ENCODE results near the gene ALDH1L1.

The ALDH1L1 gene

DNA sequence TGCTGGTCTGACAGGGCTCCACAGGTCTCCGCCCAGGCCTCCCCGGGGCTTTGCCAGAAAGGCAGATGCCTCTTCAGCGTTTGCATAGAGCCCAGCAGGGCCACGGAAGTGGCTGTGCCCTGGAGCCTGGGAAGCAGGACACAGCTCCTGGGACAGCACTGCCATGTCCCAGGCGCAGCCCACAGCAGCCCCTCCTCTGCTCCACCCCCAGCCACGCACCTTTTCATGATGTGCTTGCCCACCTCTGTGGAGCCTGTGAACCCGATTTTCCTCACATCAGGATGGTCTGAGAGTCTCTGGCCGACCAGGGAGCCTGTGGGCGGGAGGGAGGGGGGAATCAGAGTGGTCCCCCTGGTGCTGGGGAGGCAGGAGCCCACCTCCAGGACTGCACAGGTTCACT is 62.6 kb downstream of the ALDH1L1 start:
- no peak for DNase-seq

GRCh38 chr3:126117212-126117611 is 63.2 kb downstream of the ALDH1L1 start:
- DNase-seq: no peak

- no peak for DNase-seq
Measured at GRCh38 chr3:126116526-126116925, 63.9 kb downstream of the ALDH1L1 start.

- DNase-seq: no peak
Measured at GRCh38 chr3:126114443-126115386, 65.7 kb downstream of the ALDH1L1 start.

DNA sequence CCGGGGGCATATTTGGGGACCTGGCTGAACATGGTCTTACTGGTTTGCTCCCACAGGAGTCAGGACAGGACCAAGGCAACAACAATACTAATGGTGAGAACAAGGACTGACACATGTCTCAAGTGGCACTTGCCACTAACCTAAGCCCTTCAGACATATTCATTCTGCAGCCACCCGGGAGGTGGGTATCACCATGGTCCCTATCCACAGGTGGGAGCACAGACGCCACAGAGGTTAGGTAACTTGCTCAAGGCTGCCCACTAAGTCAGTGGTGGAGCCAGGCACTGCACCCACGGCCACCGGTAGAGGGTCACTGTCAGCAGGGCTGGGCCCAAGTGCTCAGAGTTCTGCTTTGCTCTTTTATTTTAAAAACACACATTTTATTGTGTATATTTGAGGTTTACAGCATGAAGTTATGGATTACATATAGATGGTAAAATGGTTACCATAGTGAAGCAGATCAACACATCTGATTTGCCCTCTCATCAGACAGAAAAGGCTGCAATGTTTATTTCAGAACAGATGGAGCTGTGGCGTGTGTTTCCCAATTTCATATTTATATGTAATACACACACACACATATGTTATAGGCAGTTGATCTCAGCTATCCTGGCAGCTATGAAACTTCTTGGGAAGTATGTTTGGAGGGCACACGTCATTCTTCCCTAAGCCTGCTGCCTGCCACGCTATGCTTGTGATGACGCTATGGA is 66.5 kb downstream of the ALDH1L1 start:
- DNase-seq: no peak

- no peak for DNase-seq
Measured at GRCh38 chr3:126113238-126113555, 67.2 kb downstream of the ALDH1L1 start.

DNA sequence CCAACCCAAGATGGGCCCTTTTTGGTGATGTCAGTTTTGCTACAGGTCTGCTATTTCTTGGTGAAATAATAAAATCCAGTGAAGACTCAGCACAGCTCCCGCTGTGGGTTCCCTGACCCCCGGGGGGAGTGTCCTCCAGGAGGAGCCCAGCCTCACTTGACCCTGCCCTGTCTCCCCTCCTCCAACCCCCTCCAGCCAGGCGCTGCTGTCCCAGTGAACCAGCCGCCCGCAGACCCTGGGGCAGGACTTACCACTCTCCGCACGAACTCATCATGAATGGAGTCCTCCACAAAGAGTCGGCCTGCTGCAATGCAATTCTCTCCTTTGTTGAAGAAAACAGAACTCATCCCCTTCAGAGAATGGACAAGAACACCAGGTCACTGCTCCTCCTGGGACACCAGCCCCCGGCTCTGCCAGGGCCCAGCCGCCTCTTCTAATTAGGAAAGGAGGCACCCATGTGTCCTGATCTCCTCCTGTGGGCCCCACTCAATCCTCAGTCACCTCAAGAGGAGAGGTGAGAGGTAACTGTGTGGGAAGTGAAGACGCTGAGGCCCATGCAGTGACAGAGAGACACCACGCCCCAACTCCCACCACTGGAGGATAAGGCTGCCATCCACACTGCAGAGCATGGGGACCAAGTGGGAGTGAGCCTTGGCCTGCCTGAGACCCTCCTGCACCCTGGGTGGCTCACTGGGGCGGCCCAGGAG is 67.7 kb downstream of the ALDH1L1 start:
- no peak for DNase-seq

DNA sequence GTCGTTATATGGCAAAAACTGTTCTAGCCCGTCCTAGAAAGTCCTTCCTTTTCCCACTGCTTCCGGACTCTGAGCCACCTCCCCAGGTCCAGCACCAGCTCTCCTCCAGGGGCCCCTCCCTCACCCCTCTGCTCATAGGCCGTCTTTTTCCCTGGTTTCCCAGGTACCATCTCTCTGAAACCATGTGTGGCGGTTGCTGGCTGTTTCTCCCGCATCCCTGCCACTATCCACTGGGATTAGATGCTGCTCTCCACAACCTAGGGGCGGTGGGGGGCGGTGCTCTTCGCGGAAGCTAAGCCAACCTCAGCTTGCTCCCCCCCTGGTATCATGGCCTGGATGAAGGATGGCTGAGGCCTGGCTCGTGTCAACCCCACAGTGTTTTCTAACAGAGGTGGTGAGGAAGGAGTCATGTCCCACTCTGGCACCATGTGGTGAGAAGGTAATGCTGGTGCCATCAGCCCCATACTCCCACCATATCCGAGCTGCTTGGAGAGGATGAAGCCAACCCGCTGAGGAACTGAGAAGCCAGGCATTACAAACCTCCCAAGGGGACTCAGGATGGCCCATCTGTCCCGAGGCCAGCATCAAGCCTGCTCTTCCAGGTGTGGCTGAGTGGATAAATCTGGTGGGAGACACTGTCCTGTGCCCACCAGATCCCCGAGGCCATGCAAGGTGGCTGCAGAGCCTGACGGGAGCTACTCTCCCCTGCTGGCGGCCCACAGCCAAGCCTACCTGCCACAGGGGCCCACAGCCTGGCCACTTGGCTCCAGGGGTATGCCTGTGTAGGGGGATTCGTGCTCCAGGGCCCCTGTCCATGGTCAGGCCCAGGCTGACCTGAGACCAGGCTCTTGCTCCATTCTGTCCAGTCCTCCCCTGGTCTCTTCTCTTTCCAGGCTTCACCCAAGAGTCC is 68.6 kb downstream of the ALDH1L1 start:
- DNase-seq: no peak

GRCh38 chr3:126111126-126111551 is 69.2 kb downstream of the ALDH1L1 start:
- DNase-seq: no peak

- DNase-seq: no peak
Measured at GRCh38 chr3:126110431-126111125, 69.8 kb downstream of the ALDH1L1 start.

DNA sequence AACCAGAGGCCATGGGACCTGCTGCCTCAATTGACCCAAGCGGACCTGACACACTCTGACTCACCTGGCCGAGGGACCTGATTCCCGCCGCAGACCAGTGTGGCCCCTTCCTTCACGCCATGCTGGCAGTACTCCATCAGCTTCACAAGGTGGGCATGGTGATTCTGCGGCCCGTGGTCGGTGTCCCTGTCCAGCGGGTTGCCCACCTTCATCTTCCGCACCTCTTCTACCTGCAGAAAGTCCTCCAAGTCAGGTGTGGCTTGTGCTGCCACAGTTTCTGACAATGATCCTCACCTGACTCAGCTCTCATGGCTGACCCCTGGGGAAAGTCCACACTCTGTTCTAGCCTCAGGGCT is 70.5 kb downstream of the ALDH1L1 start:
- no peak for DNase-seq

DNA sequence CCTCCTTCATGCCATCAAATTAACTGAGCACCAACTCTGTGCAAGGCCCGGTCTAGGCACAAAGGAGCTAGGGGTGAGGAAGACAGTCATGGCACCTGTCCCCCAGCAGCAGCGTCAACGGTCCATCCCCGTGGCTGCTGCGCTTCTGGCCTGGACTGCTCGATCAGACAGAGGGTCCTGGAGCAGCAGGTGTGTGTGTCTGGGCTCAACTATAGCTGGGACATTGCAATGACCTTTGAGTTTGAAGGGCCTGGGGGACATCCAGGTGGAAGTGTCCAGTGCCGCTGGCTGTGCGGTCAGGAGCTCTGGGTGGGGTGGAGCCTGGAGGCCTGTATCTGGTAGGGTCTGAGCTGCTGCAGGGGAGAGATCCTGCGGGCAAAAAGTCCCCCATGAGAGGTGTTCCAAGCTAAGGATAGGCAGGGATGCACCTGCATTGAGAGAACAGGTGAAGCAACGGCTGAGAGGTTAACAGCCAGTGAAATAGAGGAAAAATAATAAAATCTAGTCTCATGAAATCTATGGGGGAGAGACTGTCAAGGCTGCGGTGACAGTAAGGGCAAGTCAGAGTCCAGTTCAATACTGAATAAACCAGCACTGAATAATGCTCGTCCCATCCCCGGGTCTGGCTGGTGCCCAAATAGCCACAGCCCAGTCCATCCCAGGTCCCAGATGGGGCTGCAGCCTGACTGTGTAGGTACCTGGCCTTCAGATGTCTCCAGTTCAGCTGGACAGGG is 71.1 kb downstream of the ALDH1L1 start:
- DNase-seq: no peak

- no peak for DNase-seq
Measured at GRCh38 chr3:126108676-126109050, 71.7 kb downstream of the ALDH1L1 start.

DNA sequence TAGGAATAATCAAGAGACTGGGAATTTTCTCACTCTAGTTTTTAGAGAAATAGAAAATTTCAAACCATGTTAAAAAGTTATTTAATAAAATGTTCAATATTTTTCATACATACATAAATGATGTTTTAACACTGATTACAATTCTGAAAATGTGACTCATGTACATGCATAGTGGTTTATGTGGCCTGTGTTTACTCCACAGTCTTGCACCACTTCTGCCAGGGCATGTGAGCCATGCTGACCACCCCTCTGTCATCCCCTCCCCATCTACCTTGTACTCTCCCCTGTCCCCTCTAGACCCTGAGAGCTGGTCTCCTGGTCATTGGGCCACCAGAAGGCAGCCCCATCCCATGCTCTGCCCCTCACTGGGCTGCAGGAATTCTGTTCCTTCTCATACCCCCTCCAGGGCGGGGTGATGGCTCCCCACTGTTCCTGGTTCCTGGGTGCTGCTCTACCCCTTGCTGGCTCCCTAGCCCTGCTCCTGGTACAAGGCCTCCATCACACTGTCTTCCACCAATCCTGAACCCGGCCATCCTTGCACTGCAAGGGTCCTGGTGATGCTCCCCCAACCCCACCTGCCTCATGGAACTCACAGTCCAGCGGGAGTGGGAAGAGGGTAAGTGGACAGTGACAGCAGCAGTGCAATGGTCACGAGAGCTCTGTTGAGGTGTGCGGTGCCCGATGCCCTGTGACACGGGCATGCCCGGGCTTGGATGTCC is 72.3 kb downstream of the ALDH1L1 start:
- DNase-seq: no peak

GRCh38 chr3:126107203-126107939 is 73.0 kb downstream of the ALDH1L1 start:
- no peak for DNase-seq

DNA sequence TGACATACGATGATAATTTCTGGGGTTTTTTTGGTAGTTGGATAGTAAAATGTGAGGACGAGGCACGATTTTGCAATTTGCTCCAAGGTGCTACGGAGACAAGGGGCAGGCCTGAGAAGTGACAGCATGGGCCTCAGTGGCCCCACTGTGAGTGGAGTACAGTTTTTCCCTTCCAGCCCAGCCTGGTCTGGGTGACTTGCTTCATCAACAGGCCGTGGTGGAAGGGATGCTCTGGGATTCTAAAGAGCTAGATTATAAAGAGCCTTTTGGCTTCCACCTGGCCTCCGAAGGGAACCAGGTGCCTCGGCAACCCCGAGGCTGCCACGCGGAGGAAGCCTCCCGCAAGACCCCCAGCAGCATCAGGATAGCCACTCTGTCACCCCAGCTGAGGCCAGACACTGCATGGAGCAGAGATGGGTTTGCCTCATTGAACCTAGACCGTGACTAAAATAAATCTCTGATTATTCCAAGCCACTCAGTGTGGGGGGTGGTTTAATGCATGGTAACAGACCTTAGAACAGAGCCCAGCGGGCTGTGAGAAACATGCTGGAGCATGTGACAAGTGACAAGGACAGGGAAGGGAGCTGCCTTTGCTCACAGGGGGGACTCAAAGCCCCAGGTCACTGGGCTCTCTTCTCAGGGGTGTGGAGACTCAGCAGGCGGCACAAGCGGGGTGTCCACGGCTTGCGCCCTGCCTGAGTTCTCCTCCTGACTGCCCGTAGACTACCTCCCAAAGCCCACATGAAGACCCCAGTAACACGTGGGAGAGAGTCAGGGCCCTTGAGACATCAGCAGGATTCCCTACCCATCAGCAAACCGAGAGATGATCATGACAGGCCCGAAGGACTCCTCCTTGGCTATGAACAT is 73.8 kb downstream of the ALDH1L1 start:
- no peak for DNase-seq

DNA sequence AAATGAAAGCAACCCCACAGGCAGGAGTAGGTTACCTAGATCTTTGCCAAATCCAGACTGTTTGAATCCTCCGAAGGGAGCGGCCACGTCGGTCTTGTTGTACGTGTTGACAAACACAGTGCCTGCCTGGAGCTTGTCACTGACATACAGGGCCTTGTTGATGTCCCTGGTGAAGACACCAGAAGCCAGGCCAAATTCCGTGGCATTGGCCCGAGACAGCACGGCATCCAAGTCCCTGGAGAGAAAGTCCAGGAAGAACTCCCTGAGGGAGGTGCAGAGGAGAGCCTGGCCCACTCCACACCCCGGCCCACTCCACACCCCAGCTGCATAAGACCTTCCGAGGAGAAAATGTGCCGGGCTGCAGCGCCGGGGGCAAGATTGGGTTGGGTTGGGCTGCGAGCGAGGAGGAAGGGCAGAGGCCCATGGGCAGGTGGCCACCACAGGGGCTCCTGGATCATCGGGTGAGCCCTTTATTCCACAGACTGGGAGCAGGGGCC is 74.6 kb downstream of the ALDH1L1 start:
- DNase-seq: no peak

GRCh38 chr3:126104742-126105605 is 75.4 kb downstream of the ALDH1L1 start:
- no peak for DNase-seq

Data from hematopoietic multipotent progenitor cell treated with erythropoietin and hydrocortisone succinate and interleukin-3 and kit ligand, for 8 days (in vitro differentiated cells).